NCI-H226 (cell line): ENCODE results near the gene FRMPD2.
"Not testable (repeated sequence)": the region's sequence is repeated elsewhere in the genome, so short reads cannot be mapped to it uniquely, and the experiment has no call there.

ENCODE experiments used
- DNase-seq: peaks from one replicate; pipeline ENCODE4 v3.0.0-alpha.2; 2015

Gene FRMPD2

GRCh38 chr10:48249763-48250351 lies 24.6 kb downstream of the FRMPD2 start:
- no peak for DNase-seq

- no peak for DNase-seq
These were observed 25.3 kb downstream of the FRMPD2 start for GRCh38 chr10:48249004-48249762.

- no peak for DNase-seq
These were observed 26.0 kb downstream of the FRMPD2 start for GRCh38 chr10:48248462-48248861.

- DNase-seq = no peak
These were observed 26.8 kb downstream of the FRMPD2 start for GRCh38 chr10:48247680-48248079.

GRCh38 chr10:48246501-48246900 lies 28.0 kb downstream of the FRMPD2 start:
- DNase-seq = no peak

GRCh38 chr10:48245977-48246376 lies 28.5 kb downstream of the FRMPD2 start:
- DNase-seq = no peak

- DNase-seq = not testable (repeated sequence)
These were observed 30.6 kb downstream of the FRMPD2 start for GRCh38 chr10:48243921-48244320.

GRCh38 chr10:48243487-48243886 lies 31.0 kb downstream of the FRMPD2 start:
- no peak for DNase-seq

GRCh38 chr10:48242171-48242904 lies 32.2 kb downstream of the FRMPD2 start:
- DNase-seq = no peak

GRCh38 chr10:48241332-48241731 lies 33.2 kb downstream of the FRMPD2 start:
- DNase-seq = no peak

GRCh38 chr10:48240196-48240595 lies 34.3 kb downstream of the FRMPD2 start:
- no peak for DNase-seq

- DNase-seq = no peak
These were observed 34.9 kb downstream of the FRMPD2 start for GRCh38 chr10:48239618-48240017.

- DNase-seq = no peak
These were observed 35.5 kb downstream of the FRMPD2 start for GRCh38 chr10:48238826-48239520.

- no peak for DNase-seq
These were observed 36.9 kb downstream of the FRMPD2 start for GRCh38 chr10:48237259-48238250.

GRCh38 chr10:48236199-48236621 lies 38.3 kb downstream of the FRMPD2 start:
- DNase-seq = no peak

GRCh38 chr10:48235501-48235900 lies 39.0 kb downstream of the FRMPD2 start:
- no peak for DNase-seq

GRCh38 chr10:48234787-48235186 lies 39.7 kb downstream of the FRMPD2 start:
- no peak for DNase-seq

GRCh38 chr10:48234295-48234694 lies 40.2 kb downstream of the FRMPD2 start:
- no peak for DNase-seq

- no peak for DNase-seq
These were observed 40.9 kb downstream of the FRMPD2 start for GRCh38 chr10:48233559-48234005.

- no peak for DNase-seq
These were observed 41.6 kb downstream of the FRMPD2 start for GRCh38 chr10:48232717-48233447.

GRCh38 chr10:48231699-48232315 lies 42.7 kb downstream of the FRMPD2 start:
- no peak for DNase-seq
